GM12875 (cell line): ENCODE data around the gene ZDHHC11B.
"Not testable (repeated sequence)": the region's sequence is repeated elsewhere in the genome, so short reads cannot be mapped to it uniquely, and the experiment has no call there.

Source experiments
- H3K4me3 ChIP-seq: one replicate; pipeline ENCODE4 v1.5.1; 2011; ENCODE audit warnings: low read depth, low read length, control low read depth
- TF ChIP-seq, protein P1 (sequence below): IDR thresholded peaks from 2 replicates; pipeline ENCODE4 v1.5.1; 2011; ENCODE audit warnings: low read depth, mild to moderate bottlenecking, control low read depth, inconsistent platforms, low read length, moderate library complexity, borderline replicate concordance; ENCODE audit not compliant: insufficient read depth

ZDHHC11B gene

DNA sequence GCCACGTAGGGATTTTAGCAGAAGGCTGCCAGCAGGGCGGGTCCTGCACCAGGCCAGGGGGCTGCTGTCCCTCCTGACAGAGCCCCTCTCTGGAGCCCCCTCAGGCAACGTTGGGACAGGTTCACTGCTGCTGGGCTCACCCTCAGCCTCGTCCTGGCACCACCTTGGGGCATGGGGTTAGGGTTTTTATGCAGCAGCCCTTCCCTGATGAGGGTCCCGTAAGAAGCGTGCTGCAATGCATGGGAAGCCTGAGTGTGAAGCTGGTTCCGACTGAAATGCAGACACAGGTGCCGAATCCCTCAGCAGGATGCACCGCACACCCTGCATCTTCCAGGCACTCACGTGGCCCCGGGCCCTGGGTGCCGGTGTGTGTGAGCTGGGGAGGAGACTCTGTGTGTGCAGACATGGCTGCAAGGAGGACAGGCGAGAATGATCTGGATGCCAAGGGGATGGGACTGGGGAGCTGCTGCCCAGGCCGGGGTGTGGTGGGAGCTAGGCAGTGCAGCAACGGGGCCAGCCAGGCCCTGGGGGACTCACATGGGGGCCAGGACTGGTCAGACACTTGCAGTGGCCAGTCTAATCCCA lies 27.1 kb downstream of the ZDHHC11B start:
- H3K4me3 ChIP-seq = no peak overlapping the region

DNA sequence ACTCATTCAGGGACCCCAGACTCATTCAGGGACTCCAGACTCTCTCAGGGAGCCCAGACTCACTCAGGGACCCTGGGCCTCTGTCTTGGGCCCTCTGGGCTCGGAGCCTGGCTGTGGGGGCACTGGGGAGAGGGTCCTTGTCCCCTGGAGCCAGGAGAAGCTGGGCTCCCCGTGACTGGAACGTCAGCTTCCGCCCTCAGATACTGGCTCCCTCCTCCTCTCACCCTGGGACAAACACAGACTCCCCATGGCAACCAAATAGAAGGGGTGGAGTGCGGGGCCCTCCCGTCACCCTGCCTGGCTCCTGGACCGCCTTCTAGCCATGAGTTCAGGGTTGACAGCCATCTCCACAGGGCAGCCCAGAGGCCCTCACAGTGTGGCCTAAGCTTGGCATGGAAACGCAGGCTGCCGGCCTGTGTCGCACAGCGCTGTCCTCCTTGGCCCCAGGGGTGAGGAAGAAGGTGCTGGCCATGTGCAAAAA lies 27.6 kb downstream of the ZDHHC11B start:
- H3K4me3 ChIP-seq = no peak overlapping the region
- TF ChIP-seq, protein P1, sequence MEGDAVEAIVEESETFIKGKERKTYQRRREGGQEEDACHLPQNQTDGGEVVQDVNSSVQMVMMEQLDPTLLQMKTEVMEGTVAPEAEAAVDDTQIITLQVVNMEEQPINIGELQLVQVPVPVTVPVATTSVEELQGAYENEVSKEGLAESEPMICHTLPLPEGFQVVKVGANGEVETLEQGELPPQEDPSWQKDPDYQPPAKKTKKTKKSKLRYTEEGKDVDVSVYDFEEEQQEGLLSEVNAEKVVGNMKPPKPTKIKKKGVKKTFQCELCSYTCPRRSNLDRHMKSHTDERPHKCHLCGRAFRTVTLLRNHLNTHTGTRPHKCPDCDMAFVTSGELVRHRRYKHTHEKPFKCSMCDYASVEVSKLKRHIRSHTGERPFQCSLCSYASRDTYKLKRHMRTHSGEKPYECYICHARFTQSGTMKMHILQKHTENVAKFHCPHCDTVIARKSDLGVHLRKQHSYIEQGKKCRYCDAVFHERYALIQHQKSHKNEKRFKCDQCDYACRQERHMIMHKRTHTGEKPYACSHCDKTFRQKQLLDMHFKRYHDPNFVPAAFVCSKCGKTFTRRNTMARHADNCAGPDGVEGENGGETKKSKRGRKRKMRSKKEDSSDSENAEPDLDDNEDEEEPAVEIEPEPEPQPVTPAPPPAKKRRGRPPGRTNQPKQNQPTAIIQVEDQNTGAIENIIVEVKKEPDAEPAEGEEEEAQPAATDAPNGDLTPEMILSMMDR = no peak

More for the DNA sequence above, 27.1 kb downstream of the ZDHHC11B start:
- TF ChIP-seq, protein P1 = no peak

DNA sequence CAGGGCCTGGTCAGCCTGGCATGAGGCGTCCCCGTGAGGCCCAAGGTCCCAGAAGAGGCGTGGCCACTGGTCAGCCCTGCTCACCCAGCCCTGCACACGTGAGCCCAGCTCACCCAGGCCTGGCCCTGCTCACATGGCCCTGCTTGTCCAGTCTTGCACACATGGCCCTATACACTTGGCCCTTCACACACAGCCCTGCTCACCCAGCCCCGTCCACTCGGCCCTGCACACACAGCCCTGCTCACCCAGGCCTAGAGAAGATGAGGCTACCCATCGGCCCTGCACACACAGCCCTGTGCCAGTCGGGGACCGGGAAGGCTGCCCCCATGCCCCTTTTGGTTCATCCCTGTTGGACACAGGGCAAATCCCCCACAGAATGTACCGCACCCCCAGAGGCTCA lies 28.4 kb downstream of the ZDHHC11B start:
- H3K4me3 ChIP-seq = no peak overlapping the region
- TF ChIP-seq, protein P1 = no peak

DNA sequence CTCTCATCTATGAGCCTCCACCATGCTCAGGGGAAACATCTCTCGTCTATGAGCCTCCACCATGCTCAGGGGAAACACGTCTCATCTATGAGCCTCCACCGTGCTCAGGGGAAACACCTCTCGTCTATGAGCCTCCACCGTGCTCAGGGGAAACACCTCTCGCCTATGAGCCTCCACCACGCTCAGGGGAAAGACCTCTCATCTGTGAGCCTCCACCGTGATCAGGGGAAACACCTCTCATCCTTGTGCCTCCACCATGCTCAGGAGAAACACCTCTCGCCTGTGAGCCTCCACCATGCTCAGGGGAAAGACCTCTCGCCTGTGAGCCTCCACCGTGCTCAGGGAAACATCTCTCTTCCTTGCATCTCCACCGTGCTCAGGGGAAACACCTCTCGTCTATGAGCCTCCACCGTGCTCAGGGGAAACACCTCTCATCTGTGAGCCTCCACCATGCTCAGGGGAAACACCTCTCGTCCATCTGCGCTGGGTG lies 30.3 kb downstream of the ZDHHC11B start:
- not testable (repeated sequence) for H3K4me3 ChIP-seq

- not testable (repeated sequence) for H3K4me3 ChIP-seq
Observed at GRCh38 chr5:753567-754142, 30.9 kb downstream of the ZDHHC11B start.

GRCh38 chr5:752532-753115 lies 31.9 kb downstream of the ZDHHC11B start:
- not testable (repeated sequence) for H3K4me3 ChIP-seq

DNA sequence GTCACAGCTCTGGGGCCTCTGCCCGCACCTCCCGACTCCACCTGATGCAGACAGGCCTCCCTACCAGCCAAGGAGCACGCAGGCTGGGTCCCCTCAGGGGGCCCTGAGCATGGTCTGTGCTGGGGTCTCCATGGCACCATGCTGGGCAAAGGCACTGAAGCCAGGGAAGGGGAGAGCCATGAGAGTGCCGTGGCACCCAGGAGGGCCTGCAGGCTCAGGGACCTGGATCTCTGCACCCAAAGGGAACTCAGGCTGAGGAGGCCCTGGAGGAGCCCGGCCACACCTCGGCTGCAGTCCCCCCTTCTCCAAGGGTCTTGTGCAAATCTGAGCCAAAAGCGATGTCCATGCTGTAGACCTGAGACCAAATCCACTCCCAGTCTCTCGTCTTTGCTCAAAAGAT lies 32.5 kb downstream of the ZDHHC11B start:
- H3K4me3 ChIP-seq = not testable (repeated sequence)

- H3K4me3 ChIP-seq = no peak overlapping the region
- TF ChIP-seq, protein P1 = no peak
Observed at GRCh38 chr5:751496-751895, 33.0 kb downstream of the ZDHHC11B start.

GRCh38 chr5:750226-750625 lies 34.3 kb downstream of the ZDHHC11B start:
- H3K4me3 ChIP-seq = not testable (repeated sequence)
